ENCODE results near the gene CNMD. TPM values are rescaled to one million over a fixed set of nuclear protein-coding genes. Genes with fewer than 3 reads are reported as not detected.
"Not testable (repeated sequence)": the region's sequence is repeated elsewhere in the genome, so short reads cannot be mapped to it uniquely, and the experiment has no call there.

CNMD gene
- polyA plus RNA-seq, 2 of the 4 experiments (the other 2 are of a cell fraction): not detected

- ChIA-PET CTCF (interaction anchor here (0.7 kb wide), 1 partner anchor 110 kb away, joined by 3 read pairs; no protein-coding TSS in a partner anchor), POLR2A (no interaction called here)
- DNase-seq (ENCODE audit: low read depth in 1 of 2, low spot score in 1 of 2) (no peak), FAIRE-seq (no peak), ATAC-seq (no peak)
- H3K27ac ChIP-seq: no peak overlapping the region
- 68% methylated on average over 3 of the region's 3 CpGs for WGBS (ENCODE audit: missing lambda C conversion rate)
- no peak for TF ChIP-seq KDM5A (IDR thresholded peaks at IDR 0.05)
- no peak for TF ChIP-seq CHD2 (IDR thresholded peaks at IDR 0.05; ENCODE audit: low read length, partially characterized antibody)
- no peak for TF ChIP-seq MAFK (IDR thresholded peaks at IDR 0.05; ENCODE audit: partially characterized antibody)
- no peak overlapping the region for H3K4me3 ChIP-seq
- H3K4me1 ChIP-seq: no peaks in the 10 kb centered on the region
- H3K4me2 ChIP-seq: no peak overlapping the region
- no peaks in the 10 kb centered on the region for H3K9me3 ChIP-seq
These were observed 27.2 kb downstream of the CNMD start for GRCh38 chr13:52712385-52712784.

GRCh38 chr13:52711286-52711685, 28.3 kb downstream of the CNMD start:
- DNase-seq (ENCODE audit: low read depth in 1 of 2, low spot score in 1 of 2) (no peak), ATAC-seq (no peak), FAIRE-seq (no peak)
- Histone ChIP-seq H3K9me3 (no peaks in the 10 kb centered on the region), H3K4me3 (no peak overlapping the region), H3K27ac (no peak overlapping the region), H3K4me2 (no peak overlapping the region), H3K4me1 (no peaks in the 10 kb centered on the region)
- TF ChIP-seq RNF2 (IDR thresholded peaks at IDR 0.05; ENCODE audit: borderline replicate concordance, low read depth): no peak
- TF ChIP-seq RARB (CRISPR knock-in tag; IDR thresholded peaks at IDR 0.05): no peak
- no peak for TF ChIP-seq CTCF (IDR thresholded peaks at IDR 0.05)
- no peak for TF ChIP-seq HES2 (IDR thresholded peaks at IDR 0.05)
- no peak for TF ChIP-seq EHMT2 (IDR thresholded peaks at IDR 0.05; ENCODE audit: low read depth)
- no peak for TF ChIP-seq JUNB (IDR thresholded peaks at IDR 0.05)
- TF ChIP-seq CHD4 (IDR thresholded peaks at IDR 0.05; ENCODE audit: borderline replicate concordance): no peak
- TF ChIP-seq PHF8 (IDR thresholded peaks at IDR 0.05; ENCODE audit: borderline replicate concordance, low read depth): no peak
- no peak for TF ChIP-seq HDAC2 (IDR thresholded peaks at IDR 0.05)
- TF ChIP-seq RFX5 (IDR thresholded peaks at IDR 0.05): no peak
- no peak for TF ChIP-seq ELK1 (IDR thresholded peaks at IDR 0.05; ENCODE audit: low read depth, low read length)
- no peak for TF ChIP-seq HOXB5 (CRISPR knock-in tag; IDR thresholded peaks at IDR 0.05)
- no peak for TF ChIP-seq KDM5A (IDR thresholded peaks at IDR 0.05)
- TF ChIP-seq BCL3 (IDR thresholded peaks at IDR 0.05): no peak
- ChIA-PET CTCF (no interaction called here), POLR2A (no interaction called here)
- WGBS (ENCODE audit: missing lambda C conversion rate): 66% methylated on average over 3 of the region's 3 CpGs

GRCh38 chr13:52708266-52708665, 31.4 kb downstream of the CNMD start:
- CTCF ChIA-PET: interaction anchor here (0.6 kb wide), 1 partner anchor 41 kb away, joined by 3 read pairs; no protein-coding TSS in a partner anchor
- not testable (repeated sequence) for ATAC-seq

GRCh38 chr13:52707375-52707774, 32.2 kb downstream of the CNMD start:
- 38% methylated on average over 1 of the region's 1 CpG for WGBS (ENCODE audit: missing lambda C conversion rate)
- Histone ChIP-seq H3K4me3 (no peak overlapping the region), H3K4me1 (no peaks in the 10 kb centered on the region), H3K27ac (no peak overlapping the region), H3K4me2 (no peak overlapping the region), H3K9me3 (no peaks in the 10 kb centered on the region)
- CTCF ChIA-PET: no interaction called here
- no peak for TF ChIP-seq GATA3 (IDR thresholded peaks at IDR 0.05; ENCODE audit: borderline replicate concordance)
- TF ChIP-seq RAD21 (conservative IDR thresholded peaks at IDR 0.05 in 1 of 2, IDR thresholded peaks at IDR 0.05 in 1 of 2): 0 out of 5 replicates have a peak, but pooled peaks of 1 of the 2 experiments have one; percentile 11
- TF ChIP-seq HEYL (CRISPR knock-in tag; IDR thresholded peaks at IDR 0.05): no peak
- no peak for TF ChIP-seq FOSL2 (IDR thresholded peaks at IDR 0.05)
- no peak for TF ChIP-seq FOSL2 (CRISPR knock-in tag; IDR thresholded peaks at IDR 0.05)
- TF ChIP-seq ESRRA (IDR thresholded peaks at IDR 0.05; ENCODE audit: borderline replicate concordance, low read length): no peak
- TF ChIP-seq CHD4 (IDR thresholded peaks at IDR 0.05; ENCODE audit: borderline replicate concordance): no peak
- POLR2A ChIA-PET: no interaction called here
- DNase-seq (ENCODE audit: low read depth in 1 of 2, low spot score in 1 of 2): no peak
- FAIRE-seq: no peak
- no peak for ATAC-seq

More at GRCh38 chr13:52708266-52708665, 31.4 kb downstream of the CNMD start:
- FAIRE-seq; H3K4me1 ChIP-seq; DNase-seq (ENCODE audit: low read depth in 1 of 2, low spot score in 1 of 2); POLR2A ChIA-PET; H3K4me3 ChIP-seq; H3K27ac ChIP-seq; H3K4me2 ChIP-seq; H3K9me3 ChIP-seq: not testable (repeated sequence)
- WGBS (ENCODE audit: missing lambda C conversion rate): 69% methylated on average over 11 of the region's 12 CpGs
